GM21737 (cell line): ENCODE measurements around the gene FASLG.
A peak's percentile ranks its signal among the peaks of the same experiment; 100 is the strongest.

Experiments
- ATAC-seq: cut with Tn5 transposase; IDR thresholded peaks from one replicate; pipeline ENCODE4 v1.9.1; 2021; ENCODE audit warnings: mild to moderate bottlenecking, moderate library complexity; ENCODE audit not compliant: unreplicated experiment

Gene FASLG

DNA sequence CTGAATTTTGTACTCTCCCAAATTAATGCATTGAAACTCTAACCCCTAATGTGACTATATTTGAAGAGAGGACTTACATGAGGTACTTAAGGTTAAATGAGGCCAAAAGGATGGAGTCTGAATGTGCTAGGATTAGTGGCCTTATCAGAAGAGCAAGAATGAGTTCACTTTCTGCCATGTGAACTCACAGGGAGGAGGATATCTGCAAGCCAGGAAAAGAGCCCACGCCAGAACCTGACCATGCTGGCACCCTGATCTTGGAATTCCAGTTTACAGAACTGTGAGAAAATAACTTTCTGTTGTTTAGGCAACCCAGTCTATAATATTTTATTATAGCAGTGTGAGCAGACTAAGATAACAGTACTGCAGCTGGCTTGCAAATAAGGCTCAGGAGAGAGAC, 12.2 kb upstream of the FASLG start:
- ATAC-seq, result no peak

DNA sequence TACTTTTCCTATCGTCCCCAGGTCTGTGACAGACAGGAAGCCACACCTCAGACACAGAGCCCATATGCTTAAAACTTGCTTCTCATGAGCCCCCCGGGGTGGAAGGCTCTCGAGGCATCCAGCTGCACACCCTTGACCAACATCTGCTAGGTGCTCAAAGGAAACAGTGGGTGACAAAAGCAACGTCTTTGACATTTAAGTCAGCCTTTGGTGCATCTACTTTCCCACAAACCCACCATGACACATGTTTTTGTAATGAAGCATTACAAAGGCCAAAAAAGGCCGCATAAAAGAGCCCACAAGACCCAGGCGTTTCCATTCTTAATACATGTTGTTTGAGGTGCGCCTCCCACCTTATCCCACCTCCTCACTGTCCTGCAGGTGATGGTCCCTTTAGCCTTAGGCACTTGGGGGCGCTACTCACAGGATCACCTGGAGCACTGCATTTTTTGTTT, 11.8 kb upstream of the FASLG start:
- no peak for ATAC-seq

DNA sequence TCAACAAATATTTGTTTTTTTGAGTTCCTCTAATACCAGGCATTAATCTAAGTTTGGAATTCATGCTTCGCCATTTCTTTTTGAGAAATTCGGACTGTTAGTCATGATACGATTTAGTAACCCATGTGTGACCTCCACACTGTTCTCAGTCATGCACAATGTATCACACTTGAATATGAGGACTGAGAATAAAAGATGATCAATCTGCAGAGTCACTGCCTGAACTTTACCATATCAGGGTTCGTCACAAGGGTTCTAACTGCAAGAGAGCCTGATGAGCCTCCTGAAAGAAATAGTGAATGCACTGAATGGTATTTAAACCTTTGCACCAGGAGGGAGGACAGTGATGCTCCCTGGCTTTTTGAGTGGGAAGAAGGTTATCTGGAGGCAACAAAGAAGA, 10.9 kb upstream of the FASLG start:
- no peak for ATAC-seq

DNA sequence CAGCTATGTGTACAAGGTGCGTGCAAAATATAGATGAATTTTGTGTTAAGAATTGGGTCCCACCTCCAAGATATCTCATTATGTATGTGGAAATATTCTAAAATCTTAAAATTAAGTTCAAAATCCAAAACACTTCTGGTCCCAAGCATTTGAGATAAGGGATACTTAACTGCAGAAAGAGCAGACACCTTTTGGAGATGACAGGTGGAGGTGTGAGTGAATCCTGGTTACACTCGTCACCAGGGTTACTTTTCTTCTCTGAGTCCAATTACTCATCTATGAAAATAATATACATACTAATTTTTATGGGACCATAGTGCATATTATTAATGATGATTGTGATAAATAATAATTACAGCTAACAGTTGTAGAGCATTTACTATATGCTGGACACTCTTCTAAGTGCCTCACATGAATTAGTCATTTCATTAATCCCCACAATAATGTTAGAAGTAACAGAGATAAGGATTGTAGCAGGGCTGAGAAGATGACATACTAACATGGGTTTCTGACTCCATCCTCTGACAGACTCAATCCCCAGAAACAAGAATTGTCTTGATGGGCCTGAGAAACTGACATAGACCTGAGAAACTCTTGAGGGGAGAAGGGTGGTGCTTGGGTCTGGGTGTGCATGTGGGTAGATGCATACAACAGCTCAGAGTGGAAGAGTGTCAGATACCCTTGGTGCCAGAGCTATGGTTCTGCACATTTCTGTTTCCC, 8.3 kb upstream of the FASLG start:
- no peak for ATAC-seq

DNA sequence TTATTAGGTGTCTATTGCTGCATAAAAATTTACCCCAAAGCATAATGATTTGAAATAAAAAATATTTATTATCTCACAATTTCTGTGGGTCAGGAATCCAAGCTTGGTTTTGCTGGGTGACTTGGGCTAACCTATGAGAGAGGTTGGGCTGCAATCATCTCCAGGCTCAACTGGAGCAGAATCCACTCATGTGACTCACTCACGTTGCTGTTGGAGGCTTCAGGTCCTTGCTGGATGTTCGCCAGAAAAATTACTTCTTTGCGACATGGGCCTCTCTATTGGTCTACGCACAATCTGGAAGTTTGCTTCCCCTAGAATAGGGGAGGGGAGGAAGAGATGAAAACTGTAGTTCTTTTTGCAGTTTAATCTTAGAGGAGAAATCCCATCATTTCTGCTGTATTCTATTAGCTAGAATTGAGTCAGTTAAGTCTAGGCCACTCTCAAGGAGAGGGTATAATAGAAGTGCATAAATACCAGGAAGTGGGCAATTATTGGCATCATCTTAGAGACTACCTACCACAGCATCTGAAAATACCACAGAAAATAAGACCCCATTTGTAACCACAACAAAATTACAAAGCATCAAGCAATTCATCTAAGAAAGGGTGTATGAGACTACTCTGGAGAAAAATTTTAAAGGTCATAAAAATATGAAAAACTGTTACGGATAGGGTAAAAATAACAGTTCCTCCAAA, 5.7 kb upstream of the FASLG start:
- no peak for ATAC-seq

DNA sequence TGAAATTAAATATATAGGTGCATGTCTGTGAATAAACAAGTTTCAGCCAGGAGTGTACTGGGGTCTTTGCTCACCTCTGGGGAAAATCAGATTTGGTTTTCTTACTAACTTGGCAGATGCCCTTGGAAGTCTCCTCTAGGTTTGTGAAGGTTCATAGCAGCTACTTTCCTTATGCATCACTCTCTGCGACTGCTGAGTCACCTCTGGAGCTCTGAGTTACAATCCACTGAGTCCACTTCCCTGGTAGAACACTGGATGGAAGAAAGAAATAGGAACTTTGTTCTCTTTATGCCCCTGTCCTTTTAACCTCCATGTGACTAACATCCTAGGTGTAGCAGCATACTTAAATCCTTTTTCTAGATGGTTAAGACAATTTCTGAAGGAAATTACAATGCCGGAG, 4.4 kb upstream of the FASLG start:
- no peak for ATAC-seq

DNA sequence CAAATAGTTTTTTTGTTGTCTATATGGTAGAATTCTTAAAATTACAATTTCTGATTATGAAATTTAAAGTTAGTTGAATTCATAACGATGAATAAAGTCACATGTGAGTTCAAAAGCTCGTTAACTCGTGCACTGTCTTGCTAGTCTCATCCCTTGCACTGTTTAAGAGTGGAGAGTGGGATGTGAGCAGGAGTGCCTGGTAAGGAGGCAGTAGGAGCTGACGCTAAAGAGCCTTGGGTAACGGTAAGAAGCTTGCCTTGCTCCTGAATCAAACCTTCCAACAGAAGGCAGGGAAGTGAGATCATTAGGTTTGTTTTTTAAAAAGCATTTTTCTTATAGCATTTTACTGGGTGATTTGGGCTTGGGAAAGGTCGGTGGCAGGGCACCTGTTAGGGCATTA, 2.3 kb upstream of the FASLG start:
- ATAC-seq, result no peak

DNA sequence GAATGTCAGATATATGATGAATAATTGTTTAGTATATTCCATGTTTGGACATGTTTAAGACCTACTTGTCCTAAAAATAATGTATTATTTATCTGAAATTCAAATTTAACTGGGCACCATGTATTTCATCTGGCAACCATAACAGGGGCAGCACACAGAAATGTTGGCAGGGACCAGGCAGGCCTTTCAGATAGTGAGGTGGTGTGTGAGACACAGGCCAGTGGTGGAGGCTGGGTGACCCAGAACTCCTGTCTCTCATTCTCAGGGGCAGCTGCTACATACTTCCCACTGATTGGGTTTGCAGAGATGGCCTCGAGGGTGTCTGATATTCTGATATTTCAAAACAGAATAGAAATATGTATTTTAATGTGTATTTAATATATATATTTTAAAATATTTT, 1.3 kb upstream of the FASLG start:
- no peak for ATAC-seq

DNA sequence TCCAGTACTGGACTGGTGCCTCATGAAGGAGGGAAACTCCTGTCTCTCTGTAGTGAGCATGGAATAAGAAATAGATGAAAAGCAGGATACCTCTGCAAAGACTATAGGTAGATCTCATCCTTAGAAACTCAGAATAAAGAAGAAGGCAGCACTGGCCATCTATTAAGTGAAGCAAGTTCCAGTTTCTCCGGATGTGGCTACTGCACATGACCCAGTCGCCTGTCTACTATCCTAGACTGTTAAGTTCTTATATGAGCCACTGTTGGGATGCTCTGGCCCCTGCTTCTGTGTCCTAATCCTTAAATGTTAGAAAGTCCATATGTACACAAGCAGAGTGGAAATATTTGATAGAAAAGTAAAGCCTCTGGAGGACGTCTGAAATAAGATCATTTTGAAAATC, 2.2 kb downstream of the FASLG start:
- no peak for ATAC-seq

DNA sequence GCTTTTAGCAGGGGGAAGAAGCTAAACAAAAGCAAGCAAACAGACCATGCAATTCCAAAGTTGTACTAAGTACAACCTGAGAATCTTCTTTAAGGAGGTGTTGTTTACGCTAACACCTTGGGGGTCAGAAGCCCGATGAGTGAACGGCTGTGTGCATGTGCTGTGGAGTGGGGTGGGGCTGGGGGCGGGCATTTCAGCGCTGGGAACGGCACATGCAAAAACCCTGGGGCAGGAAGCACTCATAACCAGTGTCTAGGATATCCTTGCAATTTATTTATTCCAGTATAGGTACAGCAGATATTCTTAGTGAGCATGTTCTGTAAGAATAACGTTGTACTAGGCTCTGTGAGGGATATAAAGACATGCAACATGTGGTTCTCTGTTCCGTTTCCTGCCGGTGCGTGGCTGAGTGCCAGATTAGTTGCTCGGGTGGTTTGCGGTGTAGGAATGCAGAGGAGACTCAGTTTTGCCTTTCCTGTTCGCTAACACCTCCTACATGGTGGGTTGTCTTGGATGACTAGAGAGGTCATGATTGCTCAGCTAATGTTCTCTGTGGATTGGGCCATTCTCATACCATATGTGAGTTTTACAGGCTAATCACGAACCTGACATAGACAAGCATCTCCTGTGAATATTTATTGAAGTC, 3.7 kb downstream of the FASLG start:
- peak; percentile 90 for ATAC-seq

DNA sequence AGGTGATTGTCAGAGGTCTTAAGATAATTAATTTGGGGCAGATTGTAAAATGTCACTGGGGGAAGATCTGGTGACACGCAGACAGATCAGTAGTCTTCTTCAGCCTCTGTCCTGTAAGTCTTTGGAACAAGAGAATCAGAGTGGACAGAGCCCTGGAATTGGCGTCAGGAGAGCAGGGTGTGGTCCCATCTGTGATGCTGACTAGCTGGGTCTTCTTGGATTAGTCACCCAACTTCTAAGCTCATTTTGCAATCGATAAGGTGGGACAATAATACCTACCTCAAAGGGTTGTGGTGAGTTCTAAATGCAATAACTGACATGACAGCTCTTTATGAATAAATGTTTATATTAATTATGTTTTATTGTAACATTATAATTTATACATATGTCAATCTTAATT, 4.8 kb downstream of the FASLG start:
- ATAC-seq, result no peak

DNA sequence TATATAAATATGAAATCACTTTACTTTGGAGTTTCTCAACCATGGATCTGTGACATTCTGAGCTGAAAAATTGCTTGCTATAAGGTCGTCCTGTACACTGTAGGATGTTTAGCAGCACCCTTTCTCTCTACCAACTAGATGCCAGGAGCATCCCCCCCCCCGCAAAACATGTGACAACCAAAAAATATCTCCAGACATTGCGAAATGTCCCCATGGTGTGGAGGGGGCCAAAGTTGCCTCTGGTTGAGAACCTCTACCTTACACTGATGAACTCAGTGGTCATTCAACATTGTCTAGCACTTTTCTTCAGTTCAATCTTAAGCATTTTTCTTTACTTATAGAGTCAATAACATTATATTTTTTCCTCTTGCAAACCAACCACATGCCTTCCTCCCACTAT, 9.2 kb downstream of the FASLG start:
- ATAC-seq, result no peak

DNA sequence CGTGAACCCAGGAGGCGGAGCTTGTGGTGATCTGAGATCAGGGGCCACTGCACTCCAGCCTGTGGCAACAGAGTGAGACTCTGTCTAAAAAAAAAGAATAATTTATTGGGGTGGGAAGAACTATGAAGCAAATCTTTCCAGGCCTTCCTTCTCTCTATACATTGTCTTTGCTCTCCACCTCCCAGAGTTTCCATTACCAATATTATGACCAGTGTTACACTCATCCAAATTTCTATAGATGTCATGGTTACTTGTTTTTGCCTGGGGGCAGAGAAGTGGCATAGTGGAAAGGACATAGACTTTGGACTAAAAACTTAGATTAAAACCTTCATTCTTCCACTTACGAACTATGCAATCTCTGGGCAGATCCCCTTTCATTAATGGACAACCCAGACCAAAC, 10.1 kb downstream of the FASLG start:
- no peak for ATAC-seq

DNA sequence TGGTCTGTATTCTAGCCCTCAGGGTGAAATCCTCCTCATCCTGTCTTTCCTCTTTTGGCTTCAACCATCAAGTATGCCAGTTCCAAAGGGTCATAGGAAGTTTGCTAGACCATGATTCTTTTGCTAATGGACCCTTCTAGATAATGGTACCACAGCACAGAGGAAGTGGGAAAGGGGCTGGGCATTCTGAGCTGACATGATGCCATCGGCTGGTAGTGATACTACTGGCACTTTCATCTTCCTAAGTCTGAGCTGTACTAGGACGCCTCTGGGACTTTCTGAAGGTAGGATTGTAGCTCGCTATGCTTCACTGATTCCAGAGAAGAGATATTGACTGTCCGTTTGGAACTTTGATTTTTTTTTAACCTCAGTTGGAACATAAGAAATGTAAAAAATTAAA, 11.4 kb downstream of the FASLG start:
- ATAC-seq, result no peak

DNA sequence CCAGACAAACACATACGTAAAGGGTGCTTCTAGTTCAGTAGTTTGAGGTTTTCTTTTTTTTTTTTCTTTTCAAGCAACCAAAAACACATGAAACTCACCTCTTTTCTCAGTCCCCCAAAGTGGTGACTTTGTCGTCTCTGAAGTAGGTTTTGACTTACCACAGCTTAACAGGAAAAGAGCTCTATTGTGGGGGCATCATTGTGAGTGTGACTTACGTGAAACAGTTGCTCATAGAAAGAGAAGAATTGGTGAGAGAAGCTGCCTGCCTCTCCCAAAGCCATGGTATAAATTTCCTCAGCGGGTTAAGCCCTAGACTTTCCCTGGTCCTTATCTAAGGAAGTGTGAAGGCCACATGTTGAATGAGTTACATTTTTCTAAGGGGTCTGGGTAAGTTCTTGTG, 11.9 kb downstream of the FASLG start:
- no peak for ATAC-seq

DNA sequence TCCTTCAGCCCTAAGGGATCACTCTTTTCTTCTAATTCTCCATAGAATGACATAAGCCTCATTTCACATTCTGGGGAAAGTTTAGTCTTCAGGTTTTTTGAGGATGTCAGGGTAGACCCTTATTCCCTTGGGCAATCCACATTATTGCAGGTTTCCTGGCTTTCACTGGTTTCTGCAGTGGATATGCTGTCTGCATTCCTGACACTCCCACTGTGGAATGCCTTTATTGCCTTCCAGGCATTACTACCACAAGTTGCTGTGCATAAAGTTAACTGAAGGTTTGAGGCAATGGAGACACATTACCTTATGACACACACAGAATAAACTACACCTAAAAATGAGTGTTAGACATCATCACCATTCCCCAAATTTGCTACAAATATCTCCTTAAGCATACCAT, 12.7 kb downstream of the FASLG start:
- ATAC-seq, result no peak

DNA sequence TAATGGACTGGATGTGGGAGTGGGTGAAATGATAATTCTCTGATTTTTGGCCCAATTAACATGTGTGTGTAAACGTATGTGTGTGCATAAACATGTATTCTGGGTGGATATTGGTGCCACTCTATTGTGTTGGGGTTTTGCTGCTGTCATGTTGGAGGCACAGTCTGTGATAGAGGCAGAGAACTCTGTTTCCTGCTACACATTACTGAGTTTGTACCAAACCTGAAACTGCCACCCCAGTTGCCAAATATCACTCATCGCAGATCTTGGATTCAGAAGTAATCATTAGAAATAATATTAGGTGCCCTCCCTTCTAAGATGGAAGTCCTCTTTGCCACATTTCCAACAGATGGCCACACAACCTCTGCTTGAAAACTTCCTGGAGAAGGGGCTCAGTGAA, 13.8 kb downstream of the FASLG start:
- ATAC-seq, result no peak

DNA sequence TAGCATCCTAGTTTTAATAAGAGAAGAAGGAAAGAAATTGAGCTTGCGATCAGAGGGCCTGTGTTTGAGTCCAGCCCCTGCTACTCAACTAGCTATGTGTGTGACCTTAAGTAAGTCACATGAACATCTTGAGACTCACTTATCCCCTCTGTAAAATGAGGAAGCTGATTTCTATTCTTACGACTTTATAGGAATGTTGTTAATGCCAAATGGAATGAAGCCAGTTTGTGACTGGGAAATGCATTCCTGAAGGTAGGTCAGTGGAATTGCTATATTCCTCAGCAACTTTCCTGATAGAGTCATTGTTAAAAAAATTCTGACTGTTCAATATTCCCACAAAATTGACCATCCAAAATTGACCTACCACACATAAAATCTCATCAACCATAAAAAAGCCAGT, 14.9 kb downstream of the FASLG start:
- ATAC-seq, result no peak

DNA sequence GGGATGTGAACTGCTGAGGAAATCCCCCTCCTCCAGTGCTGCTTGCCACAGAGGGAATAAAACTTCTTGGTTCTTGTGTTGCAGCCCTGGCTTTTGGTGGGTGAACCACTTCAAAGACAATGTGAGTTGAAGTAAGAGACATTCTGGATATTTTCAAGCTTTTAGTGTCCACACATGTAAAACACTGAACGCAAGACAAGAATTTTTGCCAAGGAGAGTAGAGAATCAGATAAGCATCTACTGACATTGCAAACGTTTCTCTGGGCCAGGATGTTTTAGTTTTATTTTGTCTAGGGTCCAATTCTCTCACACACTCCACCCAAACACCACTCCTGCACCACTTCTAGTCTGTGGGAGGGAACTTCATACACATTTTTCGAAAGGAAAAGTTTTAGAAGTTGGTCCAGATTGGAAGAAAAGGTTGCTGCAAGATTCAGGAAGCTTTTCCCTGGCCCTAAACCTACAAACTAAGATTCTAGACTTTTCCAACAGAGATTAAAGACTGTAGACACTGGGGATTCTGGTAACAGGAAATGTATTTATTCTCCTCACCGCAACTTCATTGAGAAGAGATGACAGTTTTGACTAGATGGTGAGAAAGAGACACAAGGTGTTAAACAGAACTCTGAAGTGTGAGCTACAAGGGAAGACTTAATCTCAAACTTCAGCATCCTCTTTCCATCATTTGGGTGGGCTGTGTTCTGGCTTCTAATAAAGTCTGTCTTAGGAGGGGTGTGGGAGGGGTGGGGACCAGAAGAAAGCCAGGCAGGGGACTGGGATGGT, 16.1 kb downstream of the FASLG start:
- no peak for ATAC-seq

DNA sequence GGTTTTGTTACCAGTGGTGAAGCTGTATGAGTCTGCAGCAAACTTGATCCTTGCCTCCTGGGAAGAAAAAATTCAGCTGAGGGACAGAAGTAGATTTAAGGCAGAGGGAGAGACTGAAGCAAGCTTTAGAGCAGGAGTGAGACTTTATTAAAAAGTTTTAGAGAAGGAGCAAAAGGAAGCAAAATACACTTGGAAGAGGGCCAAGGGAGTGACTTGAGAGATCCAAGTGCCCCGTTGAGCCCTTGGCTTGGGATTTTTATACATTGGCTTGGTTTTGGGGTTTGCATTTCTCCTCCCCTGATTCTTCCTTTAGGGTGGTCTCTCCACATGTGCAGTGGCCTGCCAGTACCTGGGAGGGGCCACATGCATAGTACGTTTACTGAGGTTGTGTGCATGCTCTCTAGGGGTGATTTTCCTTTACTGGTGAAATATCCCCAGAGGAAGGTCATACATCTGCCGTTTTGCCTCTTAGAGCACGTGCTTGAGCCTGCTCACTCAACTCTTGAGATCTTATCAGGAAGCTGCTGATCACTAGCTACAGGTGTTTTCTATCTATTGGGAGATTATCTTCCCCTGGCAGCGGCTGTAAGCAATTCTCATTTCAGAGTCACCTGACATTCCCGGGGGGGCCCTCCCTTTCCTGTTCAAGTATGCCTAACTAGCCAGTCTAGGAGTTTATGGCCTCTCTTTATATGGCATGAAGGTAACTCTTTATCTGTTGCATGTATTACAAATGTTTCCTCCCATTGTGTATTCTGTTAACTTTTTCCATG, 20.3 kb downstream of the FASLG start:
- no peak for ATAC-seq

DNA sequence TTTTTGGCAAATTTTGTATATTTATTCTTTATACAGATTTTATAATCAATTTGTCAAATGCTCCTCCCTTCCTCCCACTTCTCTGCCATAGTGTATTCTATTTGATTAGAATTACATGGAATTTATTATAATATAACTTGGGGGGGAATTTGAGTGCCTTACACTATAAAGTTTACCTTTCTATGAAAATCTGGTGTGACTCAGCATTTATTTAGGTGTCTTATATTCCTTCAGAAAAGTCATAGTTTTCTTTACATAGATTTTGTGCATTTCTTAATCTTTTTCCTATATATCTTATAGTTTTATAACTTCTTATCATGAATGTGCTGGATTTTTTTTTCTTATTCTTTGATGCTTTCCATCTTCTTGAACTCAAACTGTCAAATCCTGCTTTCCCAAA, 21.3 kb downstream of the FASLG start:
- ATAC-seq, result no peak
